ENCODE results near the gene CHMP4A. TPM values are rescaled to one million over a fixed set of nuclear protein-coding genes. Genes with fewer than 3 reads are reported as not detected.
"Not testable (repeated sequence)": the region's sequence is repeated elsewhere in the genome, so short reads cannot be mapped to it uniquely, and the experiment has no call there.

CHMP4A gene
- total RNA-seq, 1 donor from 2014 or later: 58.7 TPM

DNA sequence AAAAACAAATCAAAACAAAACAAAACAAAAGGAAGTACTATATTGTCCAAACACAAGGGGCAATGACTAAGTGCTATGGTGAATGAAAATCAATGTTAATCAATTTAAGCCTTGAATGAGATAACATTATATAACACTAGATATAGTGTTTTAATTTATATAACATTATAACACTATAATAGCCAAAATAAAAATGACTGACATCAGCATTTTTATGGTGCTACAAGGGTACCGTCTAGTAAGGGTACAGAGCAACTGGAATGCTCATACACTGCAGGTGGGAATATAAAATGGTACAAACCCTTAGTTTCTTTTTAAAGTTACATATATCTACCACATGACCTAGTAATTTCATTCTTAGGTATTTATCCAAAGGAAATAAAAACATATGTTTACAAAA, 13.2 kb upstream of the CHMP4A start:
- DNase-seq (ENCODE audit: low spot score): no peak

- peak; percentile 12 for DNase-seq (ENCODE audit: low spot score)
Measured at GRCh38 chr14:24224618-24225071, 11.4 kb upstream of the CHMP4A start.

DNA sequence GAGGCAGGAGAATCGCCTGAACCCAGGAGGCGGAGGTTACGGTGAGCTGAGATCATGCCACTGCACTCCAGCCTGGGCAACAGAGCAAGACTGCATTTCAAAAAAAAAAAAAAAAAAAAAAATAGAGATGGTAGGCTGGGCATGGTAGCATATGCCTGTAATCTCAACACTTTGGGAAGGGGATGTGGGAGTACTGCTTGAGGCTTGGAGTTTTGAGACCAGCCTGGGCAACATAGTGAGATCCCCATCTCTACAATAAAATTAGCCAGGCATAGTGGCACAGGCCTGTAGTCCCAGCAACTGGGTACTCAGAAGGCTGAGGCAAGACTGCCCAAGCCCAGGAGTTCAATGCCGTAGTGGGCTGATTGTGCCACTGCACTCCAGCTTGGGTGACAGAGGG, 9.7 kb upstream of the CHMP4A start:
- DNase-seq (ENCODE audit: low spot score): peak; percentile 28

GRCh38 chr14:24219521-24219920, 6.2 kb upstream of the CHMP4A start:
- DNase-seq (ENCODE audit: low spot score): no peak

- no peak for DNase-seq (ENCODE audit: low spot score)
Measured at GRCh38 chr14:24219080-24219479, 5.8 kb upstream of the CHMP4A start.

- not testable (repeated sequence) for DNase-seq (ENCODE audit: low spot score)
Measured at GRCh38 chr14:24216876-24217275, 3.6 kb upstream of the CHMP4A start.

DNA sequence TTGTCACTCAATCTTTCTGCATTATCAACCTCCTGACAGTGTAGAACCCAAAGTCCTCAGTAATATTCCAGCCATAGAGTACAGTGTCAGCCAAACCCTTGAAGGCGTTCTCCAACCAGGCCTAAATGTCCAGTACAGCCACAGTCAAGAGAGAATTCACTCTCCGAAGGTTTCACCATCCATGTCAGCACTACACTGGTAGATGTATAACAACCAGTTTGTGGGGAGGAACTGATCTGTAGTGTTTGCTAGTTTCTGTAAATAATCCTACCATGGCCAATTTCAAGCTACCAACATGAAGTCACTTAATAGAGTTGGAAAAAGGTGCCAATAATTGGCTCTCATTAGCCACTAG, 3.0 kb upstream of the CHMP4A start:
- DNase-seq (ENCODE audit: low spot score): no peak

GRCh38 chr14:24215495-24216344, 2.4 kb upstream of the CHMP4A start, which contains the start of gene MDP1:
MDP1 (minus strand) TSS chr14:24216066; CDS start chr14:24215955, 111 bp downstream.
- peak; percentile 93 for DNase-seq (ENCODE audit: low spot score)

DNA sequence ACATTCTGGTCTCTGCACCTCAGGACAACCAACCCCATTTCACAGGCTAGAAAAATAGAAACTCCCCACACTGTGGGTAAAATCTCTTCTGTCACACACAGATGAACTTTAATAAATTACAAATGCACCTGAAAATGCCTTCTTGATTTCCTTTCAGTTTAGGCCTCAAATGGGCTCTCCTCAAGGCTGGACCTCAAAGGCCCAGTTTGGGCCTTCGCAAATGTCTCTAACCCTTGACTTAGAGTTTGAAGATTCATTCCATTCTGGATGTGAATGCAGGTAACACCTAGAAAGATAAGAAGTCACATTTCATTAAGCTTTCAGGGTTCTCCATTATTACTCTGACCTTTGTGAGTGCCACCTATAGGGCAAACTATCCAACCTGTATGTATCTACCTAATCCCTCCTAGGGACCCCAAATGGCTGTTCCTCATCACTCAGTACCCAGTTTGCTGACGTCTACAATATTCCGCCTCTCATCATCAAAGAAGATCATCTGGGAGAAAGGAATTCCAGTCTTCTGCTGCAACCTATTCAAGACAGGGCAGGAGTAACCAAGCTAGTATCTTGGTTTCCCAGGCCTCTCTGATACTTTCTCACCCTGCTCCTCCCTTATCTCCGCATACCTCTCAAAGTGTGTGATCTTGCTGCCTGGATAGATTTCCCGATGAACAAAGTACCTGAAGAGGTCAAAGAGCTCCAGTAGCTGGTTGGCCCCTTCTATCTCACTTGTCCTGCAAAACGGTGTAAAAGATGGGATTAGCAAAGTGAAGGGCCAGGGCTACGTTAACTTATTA, 776 bp upstream of the CHMP4A start:
- no peak for DNase-seq (ENCODE audit: low spot score)

DNA sequence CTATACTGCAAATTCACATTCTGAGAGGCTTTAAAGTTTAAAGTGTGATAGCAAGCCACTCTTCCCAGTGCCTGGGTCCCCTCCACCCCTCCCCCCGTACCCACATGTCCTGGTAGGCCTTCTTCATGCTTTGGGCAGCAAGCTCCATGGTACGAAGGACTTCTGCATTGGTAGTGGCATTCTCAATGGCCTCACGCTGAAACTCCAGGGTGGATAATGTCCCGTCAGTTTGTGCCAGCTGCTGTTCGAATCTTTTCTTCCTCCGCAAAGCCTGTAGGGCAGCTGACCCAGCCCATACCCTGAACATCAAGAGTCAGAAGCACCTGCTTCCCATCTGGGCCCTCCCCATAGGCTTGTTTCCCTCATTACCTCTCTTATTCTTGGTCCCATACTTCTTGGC, 2.0 kb downstream of the CHMP4A start:
- DNase-seq (ENCODE audit: low spot score): no peak

DNA sequence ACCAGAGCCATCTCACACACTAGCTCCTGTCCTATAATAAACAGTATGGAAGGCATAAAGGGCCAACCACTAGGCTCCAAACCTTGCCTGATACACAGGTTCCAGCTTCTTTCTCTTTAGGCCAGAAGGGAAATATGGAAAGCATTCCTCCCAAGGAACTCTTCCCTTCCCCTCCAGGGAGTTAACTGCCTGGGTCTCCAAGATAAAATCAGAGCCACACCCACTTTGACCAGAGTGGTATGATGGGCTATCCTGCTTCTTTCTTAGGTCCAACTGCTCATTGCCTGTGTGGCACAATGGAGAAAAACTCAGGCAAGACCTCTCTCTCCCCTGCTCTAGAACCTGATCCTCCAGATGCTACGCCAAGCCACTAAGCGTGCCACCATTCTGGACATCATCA, 5.7 kb downstream of the CHMP4A start:
- no peak for DNase-seq (ENCODE audit: low spot score)

DNA sequence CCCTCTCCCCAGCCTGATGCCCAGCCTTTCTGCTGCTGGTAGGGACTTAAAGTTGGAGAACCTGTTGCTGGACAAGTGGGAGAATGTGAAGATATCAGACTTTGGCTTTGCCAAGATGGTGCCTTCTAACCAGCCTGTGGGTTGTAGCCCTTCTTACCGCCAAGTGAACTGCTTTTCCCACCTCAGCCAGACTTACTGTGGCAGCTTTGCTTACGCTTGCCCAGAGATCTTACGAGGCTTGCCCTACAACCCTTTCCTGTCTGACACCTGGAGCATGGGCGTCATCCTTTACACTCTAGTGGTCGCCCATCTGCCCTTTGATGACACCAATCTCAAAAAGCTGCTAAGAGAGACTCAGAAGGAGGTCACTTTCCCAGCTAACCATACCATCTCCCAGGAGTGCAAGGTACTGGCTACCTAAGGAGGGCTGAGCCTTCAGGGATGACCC, 6.2 kb downstream of the CHMP4A start:
- DNase-seq (ENCODE audit: low spot score): no peak

DNA sequence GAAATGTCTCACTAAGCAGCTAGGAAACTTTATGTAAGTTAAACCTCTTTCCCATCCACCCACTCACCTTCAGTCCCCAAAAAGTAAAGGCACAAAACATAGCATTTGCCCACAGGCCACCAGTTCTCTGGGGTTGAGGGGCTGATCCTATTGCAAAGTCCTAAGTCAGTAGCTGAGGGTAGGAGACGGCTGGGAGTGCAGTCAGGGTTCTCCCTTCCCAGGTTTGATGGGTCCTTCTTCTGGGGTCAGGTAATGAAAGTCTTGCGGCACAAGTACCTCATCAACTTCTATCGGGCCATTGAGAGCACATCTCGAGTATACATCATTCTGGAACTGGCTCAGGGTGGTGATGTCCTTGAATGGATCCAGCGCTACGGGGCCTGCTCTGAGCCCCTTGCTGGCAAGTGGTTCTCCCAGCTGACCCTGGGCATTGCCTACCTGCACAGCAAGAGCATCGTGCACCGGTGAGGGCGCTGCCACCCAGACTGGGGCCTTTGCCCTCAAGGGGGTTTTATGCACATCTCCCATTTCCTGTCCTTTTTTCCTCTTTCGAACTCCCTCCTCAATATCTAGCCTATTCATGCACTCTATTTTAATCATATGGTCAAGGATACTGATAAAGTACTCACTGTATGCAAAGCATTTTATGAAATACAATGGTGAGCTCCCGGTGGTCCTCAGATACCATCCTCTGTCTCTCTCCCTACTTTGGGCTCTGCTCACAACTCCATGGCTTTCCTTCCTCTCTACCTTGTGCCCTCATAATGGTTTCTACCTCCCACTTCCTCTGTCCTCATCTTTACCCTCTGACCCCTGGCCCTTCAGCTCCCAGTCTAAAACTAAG, 6.8 kb downstream of the CHMP4A start:
- DNase-seq (ENCODE audit: low spot score): no peak

DNA sequence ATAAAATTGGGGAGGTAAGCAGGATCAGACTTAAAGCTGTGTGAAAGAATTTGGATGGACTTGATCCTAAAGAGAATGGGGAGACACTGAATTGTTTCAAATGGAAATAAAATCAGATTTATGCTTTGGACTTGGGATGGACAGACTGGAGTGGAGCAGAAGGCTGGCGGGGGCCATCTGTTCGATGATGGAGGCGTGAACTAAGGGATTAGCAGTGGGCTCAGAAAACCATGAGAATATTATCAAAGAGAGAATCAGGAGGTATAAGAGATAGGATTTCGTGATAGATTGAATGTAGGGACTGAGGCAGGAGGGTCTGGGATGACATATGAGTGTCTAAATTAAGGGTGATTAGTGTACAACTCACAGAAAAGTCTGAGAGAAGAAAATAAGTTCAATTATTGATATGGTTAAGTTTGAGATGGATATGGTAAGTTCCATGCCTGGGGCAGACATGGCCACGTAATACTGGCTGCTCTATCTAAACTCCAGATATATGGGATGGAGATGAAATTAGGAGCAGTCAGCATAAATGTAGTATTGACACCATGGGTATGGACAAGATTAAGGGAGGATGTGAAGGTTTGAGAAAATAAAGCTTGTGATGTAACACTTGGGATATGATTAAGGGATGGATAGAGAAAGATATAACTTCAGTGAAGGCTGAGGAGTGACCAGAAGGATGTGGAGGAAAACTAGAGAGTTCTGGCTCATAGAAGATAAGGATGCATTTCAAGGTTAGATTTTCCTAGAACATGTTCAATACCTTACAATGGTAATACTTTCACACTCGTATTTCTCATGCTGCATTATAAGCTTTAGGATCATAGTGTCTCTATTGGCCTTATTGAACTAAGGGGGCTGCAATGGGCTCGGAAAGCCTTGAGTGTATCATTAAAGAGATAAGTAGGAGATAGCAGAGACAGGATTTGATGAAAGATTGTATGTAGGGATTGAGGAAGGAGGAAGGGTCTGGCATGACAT, 8.8 kb downstream of the CHMP4A start:
- no peak for DNase-seq (ENCODE audit: low spot score)

DNA sequence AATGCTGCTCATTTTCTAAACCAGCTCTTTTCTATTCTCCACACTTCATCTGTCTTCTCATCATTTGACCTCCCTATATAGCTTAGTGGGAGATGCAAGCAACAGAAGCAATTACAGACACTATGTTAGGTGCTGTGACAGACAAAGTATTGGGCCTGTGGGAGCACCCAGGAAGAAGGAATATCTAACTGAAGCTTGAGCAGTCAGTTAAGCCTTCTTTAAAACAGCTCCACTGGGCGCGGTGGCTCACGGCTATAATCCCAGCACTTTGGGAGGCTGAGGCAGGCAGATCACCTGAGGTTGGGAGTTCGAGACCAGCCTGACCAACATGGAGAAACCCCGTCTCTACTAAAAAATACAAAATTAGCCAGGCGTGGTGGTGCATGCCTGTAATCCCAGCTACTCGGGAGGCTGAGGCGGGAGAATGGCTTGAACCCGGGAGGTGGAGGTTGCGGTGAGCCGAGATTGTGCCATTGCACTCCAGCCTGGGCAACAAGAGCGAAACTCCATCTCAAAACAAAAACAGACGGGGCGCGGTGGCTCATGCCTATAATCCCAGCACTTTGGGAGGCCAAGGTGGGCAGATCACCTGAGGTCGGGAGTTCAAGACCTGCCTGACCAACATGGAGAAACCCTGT, 9.9 kb downstream of the CHMP4A start:
- not testable (repeated sequence) for DNase-seq (ENCODE audit: low spot score)

DNA sequence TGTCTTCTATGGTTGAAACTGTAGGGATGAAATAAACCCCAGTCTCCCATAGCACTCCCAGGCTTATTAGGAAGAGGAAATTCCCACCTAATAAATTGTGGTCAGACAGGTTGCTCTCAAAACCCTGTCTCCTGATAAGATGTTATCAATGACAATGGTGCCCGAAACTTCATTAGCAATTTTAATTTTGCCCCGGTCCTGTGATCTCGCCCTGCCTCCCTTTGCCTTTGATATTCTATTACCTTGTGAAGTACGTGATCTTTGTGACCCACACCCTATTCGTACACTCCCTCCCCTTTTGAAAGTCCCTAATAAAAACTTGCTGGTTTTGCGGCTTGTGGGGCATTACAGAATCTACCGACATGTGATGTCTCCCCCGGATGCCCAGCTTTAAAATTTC, 10.8 kb downstream of the CHMP4A start:
- not testable (repeated sequence) for DNase-seq (ENCODE audit: low spot score)

- DNase-seq (ENCODE audit: low spot score): no peak
Measured at GRCh38 chr14:24198814-24199524, 14.3 kb downstream of the CHMP4A start.

DNA sequence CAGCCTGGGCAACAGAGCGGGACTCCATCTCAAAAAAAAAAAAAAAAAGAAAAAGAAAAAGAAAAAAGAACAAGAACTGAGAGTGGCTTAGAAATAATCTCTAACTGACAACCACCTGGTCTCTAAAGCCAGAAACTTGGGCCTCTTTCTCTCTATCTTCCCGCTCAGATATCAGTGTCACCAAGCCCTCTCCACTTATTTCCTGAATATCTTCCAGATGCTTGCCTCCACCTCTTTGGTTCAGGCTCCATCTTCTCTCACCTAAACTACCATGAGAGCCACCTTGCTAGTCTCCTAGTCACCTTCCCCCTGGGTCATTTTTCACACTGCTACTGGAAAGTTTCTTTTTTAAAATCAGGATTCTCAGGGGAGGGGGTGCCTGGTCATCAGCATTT, 16.2 kb downstream of the CHMP4A start:
- DNase-seq (ENCODE audit: low spot score): no peak

All from mesenteric fat pad (tissue), 1 donor.